HK-2 (cell line): ENCODE measurements around the gene PYGO2.

Experiments
- DNase-seq: peaks from one replicate; pipeline ENCODE4 v3.0.0-alpha.2; 2018; ENCODE audit not compliant: unreplicated experiment

The PYGO2 gene

GRCh38 chr1:154941333-154942013, 20.1 kb downstream of the PYGO2 start:
- DNase-seq, result no peak

GRCh38 chr1:154940651-154941194, 20.9 kb downstream of the PYGO2 start:
- DNase-seq, result no peak

- DNase-seq, result no peak
Measured at GRCh38 chr1:154940213-154940560, 21.4 kb downstream of the PYGO2 start.

- no peak for DNase-seq
Measured at GRCh38 chr1:154938604-154939399, 22.8 kb downstream of the PYGO2 start.

DNA sequence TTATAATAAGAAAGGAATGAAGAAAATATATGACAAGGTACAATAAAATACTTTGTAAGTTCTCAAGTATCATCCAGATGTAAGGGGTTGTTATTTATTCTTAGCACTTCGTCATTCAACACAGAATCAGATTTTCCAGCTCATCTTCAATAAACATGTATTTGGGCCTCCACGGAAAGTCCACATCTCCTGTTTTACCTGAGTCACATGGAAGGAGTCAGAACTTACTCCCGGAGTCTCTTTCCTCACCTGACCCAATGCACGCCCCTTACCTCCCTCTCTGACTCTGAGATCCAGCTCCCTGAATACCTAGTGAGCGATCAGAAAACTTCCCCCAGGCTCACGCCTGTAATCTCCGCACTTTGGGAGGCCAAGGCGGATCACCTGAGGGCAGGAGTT, 23.6 kb downstream of the PYGO2 start:
- no peak for DNase-seq

- peak; percentile 57 for DNase-seq
Measured at GRCh38 chr1:154937085-154937987, 24.2 kb downstream of the PYGO2 start.

DNA sequence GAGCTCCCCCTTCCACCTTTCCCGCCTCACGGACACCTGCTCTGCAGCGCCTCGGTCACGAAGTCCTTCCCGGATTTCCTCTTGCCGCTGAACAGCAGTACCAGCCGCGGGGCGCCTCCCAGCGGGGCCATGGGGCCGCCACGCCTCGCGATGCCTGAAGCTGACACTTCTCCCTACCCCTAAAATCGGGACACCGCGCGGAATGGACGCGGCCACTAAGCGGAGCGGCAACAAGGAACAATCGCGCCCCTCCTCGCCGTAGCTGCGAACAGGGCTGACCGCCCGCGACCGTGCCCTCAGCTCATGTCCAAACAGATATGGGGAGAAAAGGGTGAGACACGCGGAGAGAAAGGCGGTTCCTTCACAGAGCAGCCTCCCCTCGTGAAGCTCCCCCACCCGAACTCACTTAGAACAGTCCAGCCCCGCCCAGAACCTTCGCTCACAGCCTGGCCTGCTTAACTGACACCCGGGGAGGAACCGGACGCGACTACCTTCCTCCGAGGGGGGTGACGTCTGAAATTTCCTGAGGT, 25.0 kb downstream of the PYGO2 start, which contains the start of gene PMVK:
Gene PMVK, minus strand, starts transcription at position 165 of the 530 bp plus-strand sequence. Its CDS starts 34 bp downstream, at position 131.
- DNase-seq, result peak; percentile 93

GRCh38 chr1:154935749-154936554, 25.6 kb downstream of the PYGO2 start:
- no peak for DNase-seq

GRCh38 chr1:154934358-154934948, 27.1 kb downstream of the PYGO2 start:
- no peak for DNase-seq

- DNase-seq, result no peak
Measured at GRCh38 chr1:154931940-154932487, 29.6 kb downstream of the PYGO2 start.

- DNase-seq, result no peak
Measured at GRCh38 chr1:154926201-154926600, 35.4 kb downstream of the PYGO2 start.

GRCh38 chr1:154925335-154926170, 36.0 kb downstream of the PYGO2 start:
- no peak for DNase-seq

DNA sequence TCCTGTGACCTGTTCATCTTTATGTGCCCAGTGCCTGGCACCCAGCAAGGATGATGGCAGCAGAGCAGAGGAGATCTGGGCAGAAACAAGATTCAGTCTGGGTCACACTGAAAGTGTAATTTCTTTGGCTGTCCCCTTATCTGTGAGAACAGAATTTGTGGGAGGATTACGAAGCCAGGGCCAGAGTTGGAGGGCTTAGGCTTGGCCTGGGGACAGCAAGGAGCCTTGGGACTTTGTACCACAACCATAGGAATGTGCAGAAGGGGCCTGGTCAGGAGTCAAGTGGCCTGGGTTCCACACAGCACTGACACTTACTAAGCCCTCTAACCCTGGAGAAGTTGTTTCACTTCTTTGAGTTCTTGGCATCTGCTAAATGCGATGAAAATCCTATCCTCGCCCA, 37.9 kb downstream of the PYGO2 start:
- DNase-seq, result no peak

- no peak for DNase-seq
Measured at GRCh38 chr1:154913273-154913672, 48.3 kb downstream of the PYGO2 start.

- DNase-seq, result no peak
Measured at GRCh38 chr1:154912755-154913154, 48.8 kb downstream of the PYGO2 start.

DNA sequence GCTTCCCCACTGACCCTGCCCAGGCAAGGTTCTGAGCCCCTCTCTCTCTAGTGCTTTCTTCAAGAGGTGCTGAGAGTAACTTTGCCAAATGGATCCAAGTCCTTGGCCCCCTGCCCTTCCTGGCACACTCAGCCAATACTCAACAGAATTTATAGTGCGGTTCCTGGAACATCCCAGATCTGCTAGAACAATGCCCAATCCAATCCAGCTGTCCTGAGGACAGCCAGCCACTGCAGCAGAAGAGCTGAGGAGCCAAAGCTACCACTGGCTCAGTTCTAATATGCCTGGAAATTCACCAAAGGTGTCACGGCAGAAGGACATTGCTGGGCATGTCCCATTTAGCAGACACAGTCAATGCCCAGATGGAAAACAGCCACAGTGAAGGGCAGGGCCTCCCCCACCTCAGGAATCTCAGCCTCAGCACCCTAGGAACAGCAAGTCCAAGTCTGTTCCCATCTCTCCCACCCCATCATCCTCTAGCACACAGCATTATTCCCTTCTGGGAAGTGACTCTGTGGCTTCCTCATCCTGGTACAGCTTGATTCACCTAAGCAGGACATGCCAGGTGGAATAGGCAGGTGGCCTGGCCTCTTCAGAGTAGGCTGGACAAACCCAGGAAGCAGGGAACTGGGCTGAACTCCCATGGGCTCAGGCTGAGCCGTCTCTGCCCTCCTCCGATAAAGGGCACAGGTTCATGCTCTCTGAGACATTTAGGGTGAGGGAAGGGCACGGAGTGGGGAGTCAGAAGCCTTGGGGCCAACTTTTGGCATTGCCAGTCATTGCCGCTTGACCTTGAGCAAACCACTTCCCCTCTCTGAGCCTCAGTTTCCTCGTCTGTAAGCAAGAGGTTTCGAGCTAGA, 49.7 kb downstream of the PYGO2 start:
- no peak for DNase-seq

- DNase-seq, result no peak
Measured at GRCh38 chr1:154910851-154911250, 50.7 kb downstream of the PYGO2 start.

- no peak for DNase-seq
Measured at GRCh38 chr1:154908937-154909336, 52.6 kb downstream of the PYGO2 start.
